Glomerular visceral epithelial cell (primary cell): ENCODE measurements around the gene GSDMA.

Experiments used
- DNase-seq: peaks from one replicate; pipeline ENCODE4 v3.0.0-alpha.2; 2016; ENCODE audit errors: extremely low spot score

GSDMA gene

GRCh38 chr17:40022497-40022896 lies 59.7 kb downstream of the GSDMA start:
- no peak for DNase-seq

GRCh38 chr17:40022961-40023541 lies 60.2 kb downstream of the GSDMA start:
- DNase-seq, result no peak

DNA sequence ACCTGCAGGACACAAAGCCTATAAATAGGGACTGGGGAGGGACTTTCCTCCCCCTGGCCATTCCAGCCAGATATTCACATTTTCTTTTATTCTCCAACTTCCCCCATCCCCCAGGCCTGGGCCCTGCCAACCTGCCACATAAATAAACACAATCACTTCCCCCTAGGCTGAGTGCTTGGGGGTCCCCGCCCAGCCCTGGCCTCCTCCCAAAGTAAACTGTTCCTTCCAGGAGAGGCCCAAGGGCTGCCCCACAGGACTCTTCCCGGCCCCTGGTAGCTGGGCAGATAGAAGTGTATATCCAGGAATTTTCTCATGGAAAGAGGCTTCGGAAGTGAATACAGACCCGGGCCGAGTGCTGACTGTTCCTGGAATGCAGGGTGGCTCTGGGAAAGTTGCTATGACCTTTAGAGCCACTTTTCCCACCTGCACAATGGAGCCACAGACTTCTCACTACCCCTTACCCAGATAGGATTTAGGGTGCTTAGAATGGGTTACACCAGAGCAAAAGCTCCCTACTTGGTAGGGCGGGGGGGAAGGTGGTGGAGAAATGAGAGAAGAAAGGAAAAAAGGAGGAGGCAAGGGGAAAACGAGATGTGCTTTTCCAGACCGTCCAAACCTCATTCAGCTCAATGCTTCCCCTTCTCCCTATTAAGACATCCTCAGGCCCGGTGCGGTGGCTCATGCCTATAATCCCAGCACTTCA lies 60.9 kb downstream of the GSDMA start:
- DNase-seq, result no peak

GRCh38 chr17:40024901-40025300 lies 62.1 kb downstream of the GSDMA start:
- DNase-seq, result no peak

DNA sequence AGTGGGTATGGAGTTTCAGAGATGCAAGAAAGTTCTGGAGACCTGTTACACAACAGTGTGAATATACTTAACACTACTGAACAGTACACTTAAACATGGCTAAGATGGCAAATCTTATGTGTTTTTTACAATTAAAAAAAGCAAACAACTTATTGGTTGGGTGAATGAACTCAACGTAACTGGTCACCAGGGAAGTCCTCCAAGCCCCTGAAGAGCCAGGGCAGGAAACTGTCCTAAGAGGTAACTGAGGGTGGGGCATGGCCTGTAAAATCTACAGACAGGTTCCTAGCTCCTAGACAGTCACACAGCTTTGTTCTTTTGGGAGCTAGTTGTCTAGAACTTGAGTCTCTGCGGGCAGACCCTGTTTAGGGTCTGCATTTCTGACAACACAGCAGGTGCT lies 62.8 kb downstream of the GSDMA start:
- DNase-seq, result no peak

GRCh38 chr17:40025991-40026815 lies 63.4 kb downstream of the GSDMA start:
- DNase-seq, result peak; percentile 60

- peak; percentile 79 for DNase-seq
These were observed 64.2 kb downstream of the GSDMA start for GRCh38 chr17:40026816-40027613.
